UCSD-AML1 (cell line): Measurements from ENCODE around the gene IL10RB.

Experiments used
- DNase-seq: peaks from one replicate; lab custom pipeline; 2025; ENCODE audit not compliant: unreplicated experiment; lab: John Stamatoyannopoulos, UW

The IL10RB gene

GRCh38 chr21:33327326-33327725 is 61.2 kb downstream of the IL10RB start:
- DNase-seq = no peak

- DNase-seq = no peak
These were observed 61.7 kb downstream of the IL10RB start for GRCh38 chr21:33327792-33328433.

GRCh38 chr21:33330726-33331125 is 64.6 kb downstream of the IL10RB start:
- DNase-seq = no peak

- no peak for DNase-seq
These were observed 66.0 kb downstream of the IL10RB start for GRCh38 chr21:33332143-33332542.

GRCh38 chr21:33334191-33334590 is 68.0 kb downstream of the IL10RB start:
- no peak for DNase-seq

- DNase-seq = no peak
These were observed 68.7 kb downstream of the IL10RB start for GRCh38 chr21:33334824-33335223.

GRCh38 chr21:33339135-33339534 is 73.0 kb downstream of the IL10RB start:
- no peak for DNase-seq

- no peak for DNase-seq
These were observed 73.8 kb downstream of the IL10RB start for GRCh38 chr21:33339918-33340317.

GRCh38 chr21:33345751-33346238 is 79.6 kb downstream of the IL10RB start:
- DNase-seq = no peak
